Activated CD4-positive, alpha-beta T cell treated with anti-CD3 and anti-CD28 coated beads for 48 hours (primary cell): ENCODE data around the gene ARHGAP42.

Source experiments
- DNase-seq: peaks from one replicate; pipeline ENCODE4 v3.0.0-alpha.2; 2020

ARHGAP42 gene

DNA sequence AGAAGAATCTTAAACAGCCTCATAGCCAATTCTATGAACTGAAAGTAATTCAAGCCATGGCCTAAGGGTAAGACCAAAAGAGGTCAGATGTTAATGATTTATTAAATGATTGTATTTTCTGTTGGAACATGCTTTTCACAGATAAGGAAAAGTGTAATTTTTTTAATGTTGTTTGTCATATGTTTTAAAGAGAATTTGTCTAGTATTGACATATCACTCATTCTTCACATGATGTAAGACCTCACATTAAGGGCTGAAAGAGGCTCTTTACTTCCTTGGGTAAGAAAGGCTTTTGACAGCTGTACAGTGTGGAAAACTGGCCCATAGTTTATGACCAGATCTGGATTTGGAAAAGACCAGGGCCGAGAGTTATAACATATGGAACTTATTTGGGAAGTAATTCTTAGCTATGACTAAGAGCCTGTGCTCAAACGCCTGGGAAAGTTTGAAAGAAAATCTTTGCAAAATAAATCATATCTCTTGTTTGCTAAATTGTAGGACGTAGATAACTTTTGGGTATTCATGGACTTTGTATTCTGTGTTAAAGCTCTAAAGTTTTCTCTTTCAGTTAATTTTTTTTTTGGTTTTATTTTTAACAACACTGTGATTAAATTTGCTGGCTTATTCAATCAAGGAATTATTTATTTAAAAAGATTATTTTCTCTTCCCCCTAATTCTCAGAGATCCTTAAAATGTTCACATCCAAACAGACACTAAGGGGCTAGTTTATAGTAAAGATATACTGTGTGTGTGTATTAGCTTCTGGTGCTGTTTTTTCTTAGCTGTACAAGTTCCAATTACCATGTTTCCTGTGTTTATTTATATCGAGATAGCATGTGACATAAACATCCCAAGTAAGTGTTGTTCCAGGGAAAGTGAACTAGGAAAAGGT, 162.2 kb downstream of the ARHGAP42 start:
- no peak for DNase-seq

DNA sequence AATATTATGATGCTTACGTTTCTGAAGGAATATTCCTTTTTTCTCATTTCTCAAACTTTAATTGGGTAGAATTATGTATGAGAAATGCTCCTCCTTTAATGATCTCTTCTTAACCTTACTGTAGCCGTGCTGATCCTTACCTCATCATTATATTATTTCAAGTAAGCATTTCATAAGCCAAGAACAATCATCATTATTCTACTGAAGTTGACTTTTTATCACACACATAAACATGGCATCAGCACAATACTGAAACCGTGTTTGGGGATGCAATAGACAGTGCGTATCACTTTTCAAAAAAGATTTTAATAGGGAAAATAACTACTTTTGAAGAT, 162.8 kb downstream of the ARHGAP42 start:
- DNase-seq = no peak

DNA sequence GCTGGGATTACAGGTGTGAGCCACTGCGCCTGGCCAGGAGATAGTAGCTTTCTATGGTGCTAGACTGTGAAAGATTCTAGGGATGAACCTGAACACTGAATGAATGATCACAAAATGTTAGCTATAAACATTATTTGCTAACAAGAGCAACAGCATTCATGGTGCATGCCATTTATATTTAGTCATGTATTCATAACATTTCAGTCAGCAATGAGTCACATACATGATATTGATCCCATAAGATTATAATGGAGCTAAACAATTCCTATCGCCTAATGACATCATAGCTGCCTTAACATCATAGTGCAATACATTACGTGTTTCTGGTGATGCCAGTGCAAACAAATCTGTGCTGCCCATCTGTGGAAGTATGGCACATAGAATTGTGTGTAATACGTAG, 164.1 kb downstream of the ARHGAP42 start:
- no peak for DNase-seq

DNA sequence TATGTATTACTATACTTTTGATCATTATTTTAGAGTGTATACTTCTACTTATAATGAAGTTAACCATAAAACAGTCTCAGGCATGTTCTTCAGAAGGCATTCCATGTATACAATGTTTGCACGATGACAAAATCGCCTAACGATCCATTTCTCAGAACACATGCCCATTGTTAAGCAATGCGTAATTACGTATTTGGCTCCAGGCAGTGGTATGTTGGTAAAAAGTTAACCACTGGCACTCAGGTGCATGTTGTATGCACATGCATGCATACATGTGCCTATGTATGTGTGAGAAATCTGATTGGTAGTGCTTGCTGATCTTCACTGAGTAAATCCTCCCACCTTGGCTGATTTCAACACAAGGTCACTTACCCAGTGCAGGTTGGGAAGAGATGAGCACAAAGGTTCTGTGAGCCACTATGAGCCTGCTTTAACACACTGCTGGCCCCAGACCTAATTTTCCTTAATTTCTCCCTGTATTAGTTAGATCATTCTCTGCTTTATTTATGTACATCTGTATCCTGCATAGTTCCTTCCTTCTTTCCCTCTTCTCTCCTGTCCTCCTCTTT, 164.6 kb downstream of the ARHGAP42 start:
- DNase-seq = no peak

DNA sequence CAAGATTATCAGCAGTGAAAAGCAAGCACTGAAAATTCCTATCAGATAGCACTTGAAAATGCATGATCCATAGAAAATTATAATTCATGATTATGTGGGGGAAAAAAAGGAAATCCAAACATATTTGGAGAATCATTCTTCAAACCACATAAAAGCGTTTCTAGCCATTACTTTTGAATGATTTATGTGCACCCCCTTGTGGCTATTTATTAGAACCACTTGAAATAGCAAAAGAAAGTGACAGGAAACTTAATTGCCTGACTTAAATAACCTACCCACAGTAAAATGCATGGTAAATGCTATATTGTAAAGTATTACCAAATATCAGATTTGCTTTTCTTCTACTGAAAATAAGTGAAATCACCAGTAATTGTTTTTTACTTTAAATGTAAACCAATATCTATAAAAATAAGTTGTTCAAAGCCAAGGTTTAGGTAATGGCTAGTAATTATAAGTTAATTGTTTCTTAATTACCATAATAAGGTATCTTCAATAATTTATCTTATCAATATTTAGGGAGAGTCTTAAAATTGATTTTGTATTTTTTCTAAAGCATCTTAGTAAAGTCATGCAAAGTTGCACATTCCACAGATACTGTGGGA, 168.5 kb downstream of the ARHGAP42 start:
- DNase-seq = no peak

DNA sequence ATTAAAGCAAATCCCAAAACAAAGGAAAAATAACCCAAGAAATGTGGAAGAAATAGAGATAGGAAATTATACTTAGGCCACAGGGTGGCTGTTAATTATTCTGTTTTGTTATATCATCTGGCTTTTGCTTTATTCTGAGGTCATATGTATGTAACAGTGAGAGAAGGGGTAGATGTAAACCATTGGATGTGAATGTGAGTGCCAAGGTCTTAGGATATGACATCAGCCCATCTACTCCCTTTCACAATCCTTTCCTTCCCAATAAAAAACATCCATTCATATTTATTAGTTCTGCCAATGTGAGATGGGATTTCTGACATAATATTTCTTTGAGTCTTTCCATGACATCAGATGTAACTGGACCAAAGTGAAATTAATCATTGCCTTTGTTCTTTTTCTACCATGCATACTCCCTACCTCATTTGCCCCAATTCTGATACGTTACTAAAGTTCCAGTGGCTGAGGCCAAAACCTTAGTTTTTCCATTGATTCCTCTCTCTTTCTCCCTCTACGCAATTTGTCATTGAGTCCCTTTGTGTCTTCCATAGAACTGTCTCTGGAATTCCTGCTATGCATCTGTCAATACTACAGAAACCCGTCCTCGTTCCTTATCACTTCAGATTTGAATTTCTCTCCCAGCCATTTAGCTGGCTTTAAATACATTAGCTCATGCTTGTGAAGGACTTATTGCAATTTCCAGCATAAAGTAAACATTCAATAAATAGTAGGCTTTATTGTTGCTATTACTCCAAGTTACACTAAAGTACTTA, 170.3 kb downstream of the ARHGAP42 start:
- no peak for DNase-seq

DNA sequence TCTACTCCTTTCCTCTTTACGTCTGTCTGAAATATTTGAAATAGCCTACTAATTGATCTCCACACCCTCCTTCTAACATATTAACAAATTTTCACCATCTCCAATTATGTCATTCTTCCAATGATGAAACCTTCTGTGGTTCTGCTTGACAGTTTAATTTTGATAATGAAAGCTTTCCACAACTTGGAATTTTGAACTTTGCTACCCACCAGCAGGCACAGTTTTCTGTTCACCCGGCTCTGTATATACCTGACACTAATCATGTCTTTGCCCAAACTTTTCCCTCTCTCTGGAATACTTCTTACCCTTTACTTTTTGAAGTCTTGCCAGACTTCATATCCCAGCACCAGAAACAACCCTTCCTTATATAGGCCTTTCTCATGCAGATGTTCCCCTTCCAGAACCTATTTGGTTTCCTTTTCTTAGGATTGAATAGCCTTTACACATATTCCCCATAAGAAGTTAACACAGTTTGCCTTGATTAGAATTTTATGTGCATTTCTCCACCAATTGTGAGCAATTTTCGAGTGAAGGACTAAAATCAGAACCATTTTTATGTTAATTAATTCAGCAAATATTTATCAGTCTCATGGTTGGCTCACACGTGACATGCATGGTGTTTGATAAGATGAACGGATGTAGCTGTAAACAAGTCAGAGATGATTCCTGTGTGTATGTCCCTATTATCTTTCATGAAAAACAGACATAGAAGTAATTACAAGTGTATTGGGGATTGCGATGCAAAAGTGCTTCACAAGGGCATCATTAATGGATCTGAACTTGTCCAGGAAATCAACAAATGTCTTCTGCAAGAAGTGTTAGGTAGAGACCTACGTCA, 173.4 kb downstream of the ARHGAP42 start:
- DNase-seq = no peak

DNA sequence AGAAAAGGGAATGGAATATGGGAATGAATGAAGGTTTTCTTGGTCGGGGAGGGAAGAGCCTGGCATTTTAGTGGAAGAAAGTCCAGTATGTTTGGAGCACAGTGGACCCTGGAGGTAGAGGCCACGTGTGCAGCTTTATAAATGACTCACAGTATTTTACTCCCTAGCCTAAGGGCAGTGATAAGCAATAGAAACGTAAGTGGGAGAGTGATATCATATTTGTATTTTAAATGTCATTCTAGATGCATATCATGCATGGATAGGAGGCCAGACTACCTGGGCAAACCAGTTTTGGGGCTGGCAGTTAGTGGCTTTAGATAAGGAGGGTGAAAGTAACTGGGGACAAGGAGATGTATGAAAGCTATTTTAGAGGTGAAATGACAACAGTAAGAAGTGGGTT, 174.1 kb downstream of the ARHGAP42 start:
- no peak for DNase-seq

DNA sequence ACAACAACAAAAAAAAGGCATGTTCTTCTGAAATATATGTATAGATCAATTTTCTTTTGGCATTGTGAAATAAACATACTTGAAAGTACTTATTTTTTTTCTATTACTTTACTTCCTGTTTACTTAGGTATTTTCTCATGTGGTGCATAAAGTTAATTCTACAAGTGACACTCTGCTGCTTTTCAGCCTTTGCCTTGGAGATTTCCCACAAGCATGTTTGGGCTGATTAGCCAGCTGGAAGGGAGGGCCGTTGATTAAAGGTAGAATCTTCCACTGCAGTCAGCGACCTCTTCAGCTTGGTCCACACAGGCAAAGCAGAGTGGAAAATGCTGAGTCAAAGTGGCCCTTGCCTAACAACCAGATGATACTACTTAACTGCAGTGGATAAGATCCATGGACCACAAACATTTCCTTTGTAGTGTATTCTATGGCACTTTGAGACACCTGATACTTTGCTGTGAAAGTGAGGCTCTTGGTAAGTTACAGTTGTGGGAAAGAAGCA, 176.0 kb downstream of the ARHGAP42 start:
- no peak for DNase-seq

DNA sequence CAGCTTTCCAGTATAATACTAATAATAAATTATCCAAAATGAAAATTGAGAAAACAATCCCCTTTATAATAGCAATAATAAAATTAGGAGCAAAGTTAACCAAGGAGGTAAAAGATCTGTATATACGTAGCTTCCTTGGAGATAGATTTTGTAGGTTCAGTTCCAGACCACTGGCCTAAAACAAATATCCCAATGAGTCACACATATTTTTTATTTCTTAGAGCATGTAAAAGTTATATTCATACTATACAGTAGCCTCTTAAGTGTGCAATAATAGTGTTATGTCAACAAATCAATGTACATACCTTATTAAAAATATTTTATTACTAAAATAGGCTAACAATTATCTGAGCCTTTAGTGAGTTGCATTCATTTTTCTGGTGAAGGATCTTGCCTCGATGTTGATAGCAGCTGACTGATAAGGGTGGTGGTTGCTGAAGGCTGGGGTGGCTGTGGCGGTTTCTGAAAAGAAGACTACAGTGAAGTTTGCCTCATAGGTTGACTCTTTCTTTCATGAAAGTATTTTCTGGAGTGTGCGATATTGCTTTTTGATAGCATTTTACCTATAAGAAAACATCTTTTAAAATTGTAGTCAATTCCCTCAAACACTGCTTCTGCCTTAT, 178.5 kb downstream of the ARHGAP42 start:
- DNase-seq = no peak

DNA sequence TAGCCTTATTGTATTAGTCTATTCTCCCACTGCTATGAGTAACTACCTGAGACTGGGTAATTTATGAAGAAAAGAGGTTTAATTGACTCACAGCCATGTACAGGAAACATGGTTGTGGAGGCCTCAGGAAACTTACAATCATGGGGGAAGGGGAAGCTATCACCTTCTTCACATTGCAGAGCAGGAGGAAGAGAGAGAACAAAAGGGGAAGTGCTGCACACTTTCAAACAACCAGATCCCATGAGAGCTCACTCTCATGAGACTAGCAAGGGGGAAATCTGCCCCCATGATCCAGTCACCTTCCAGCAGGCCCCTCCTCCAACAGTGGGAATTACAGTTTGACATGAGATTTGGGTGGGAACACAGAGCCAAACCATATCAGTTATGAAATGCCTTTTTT, 179.4 kb downstream of the ARHGAP42 start:
- no peak for DNase-seq

DNA sequence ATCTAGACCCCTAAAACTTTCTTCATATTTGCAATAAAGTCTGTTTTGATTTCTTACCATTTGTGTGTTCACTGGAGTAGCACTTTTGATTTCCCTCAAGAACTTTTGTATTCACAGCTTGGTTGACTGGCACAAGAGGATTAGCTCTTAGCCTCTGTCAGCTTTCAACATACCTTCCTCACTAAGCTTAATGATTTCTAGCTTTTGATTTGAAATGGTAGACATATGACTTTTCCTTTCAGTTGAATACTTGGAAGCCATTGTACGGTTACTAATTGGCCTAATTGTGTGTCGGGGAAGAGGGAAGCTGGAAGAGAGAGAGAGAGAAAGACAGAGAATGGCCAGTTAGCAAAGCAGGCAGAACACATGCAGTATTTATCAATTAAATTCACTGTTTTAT, 180.5 kb downstream of the ARHGAP42 start:
- no peak for DNase-seq

DNA sequence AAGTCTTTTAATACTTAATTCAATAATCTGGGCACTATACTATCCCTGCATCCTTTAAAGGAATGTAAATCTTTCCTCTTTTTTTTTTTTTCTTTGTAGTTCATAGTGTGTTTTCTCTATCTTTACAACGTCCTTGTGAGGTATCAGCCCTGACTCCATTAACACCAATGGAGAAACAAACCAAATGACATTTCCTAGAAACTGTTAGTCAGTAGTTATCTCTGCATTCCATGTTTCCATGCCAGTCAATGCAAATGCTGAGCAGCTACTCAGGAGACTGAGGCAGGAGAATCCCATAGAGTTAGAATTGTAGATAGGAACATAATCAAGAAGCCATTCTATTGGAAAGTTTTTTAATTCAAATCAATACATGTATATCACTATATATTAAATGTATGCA, 182.2 kb downstream of the ARHGAP42 start:
- no peak for DNase-seq

DNA sequence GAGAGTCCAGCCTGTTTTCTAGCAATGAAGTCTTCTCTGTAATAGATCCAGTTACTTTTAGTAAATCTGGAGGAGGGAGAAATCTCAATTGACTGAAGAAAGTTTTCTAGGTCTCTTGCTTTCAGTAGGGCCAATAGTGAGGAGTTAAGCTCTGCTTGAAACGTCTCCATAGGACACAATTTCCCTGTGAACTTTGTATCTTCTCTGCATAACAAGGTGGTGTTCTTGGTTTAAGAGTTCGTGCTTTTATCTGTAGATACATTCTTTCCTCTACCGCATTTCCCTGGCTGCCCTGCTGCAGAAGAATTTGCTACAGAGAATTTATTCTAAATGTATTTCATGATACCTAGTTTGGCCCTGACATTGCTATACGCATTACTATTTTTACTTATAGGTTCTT, 183.1 kb downstream of the ARHGAP42 start:
- no peak for DNase-seq

DNA sequence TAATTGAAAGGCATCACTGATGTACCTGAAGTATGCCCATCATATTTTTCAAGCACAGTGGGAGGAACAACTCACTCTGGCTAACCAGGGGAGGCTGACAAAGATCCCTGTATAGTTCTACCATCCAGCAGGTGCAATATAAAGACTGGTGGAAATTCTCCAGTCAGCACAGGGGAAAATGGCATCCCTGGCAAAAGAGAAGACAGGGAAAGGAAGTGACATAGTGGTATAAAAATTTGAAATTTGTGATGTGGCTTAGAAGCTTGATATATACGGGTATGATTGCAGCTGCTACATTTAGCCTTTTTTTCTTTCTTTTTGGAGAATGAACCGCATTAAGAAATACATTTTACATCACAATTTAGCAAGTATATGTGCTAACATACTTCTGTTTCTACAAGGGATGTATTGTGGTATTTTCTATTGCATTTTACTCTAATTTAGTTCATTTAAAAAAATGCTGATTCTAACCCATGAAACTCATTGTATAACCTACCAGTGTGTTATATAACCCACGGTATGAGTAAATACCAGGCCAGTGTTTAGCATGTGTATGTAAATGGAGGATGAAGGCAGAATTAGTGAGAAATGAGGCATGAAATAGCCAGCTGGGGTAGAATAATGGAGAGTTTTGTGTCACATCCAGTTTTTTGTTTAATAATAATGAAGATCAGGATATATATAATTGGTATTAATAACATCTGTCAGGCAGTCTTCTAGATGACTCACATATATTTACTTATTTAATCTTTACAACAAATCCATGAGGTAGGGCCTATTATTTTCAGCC, 186.1 kb downstream of the ARHGAP42 start:
- no peak for DNase-seq

DNA sequence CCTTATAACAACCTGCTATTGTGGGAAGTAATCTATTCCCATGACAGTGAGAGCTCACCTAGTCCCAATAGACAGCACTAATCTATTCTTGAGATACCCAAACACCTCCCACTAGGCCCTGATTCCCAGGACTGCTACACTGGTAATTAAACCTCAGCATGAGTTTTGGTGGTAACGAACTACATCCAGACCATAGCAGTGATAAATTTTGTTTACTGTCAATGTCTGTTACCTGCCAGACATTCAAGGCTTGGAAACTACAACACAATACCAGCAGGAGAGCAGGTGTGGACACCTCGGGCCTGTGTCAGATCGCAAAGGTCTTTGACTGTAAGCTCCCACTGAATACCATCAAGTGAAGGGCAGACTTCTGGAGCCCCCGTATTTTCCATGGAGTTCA, 187.1 kb downstream of the ARHGAP42 start:
- no peak for DNase-seq

DNA sequence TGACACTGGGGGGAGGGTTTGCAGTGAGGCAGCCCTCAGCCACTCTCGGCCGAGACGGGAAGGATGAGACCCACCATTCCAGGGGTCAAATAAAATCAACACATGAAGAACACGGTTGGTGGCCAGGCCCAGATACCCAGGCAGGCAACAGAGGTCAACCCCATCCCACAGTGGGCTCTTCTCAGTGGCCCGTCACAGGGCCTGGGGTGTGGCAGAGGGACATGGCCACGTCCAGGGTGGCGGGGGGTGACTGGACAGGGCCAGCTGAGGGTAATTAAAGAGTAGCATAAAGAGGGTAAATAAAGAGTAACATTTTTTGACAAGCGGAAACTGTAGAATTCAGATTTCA, 188.4 kb downstream of the ARHGAP42 start:
- DNase-seq = no peak

DNA sequence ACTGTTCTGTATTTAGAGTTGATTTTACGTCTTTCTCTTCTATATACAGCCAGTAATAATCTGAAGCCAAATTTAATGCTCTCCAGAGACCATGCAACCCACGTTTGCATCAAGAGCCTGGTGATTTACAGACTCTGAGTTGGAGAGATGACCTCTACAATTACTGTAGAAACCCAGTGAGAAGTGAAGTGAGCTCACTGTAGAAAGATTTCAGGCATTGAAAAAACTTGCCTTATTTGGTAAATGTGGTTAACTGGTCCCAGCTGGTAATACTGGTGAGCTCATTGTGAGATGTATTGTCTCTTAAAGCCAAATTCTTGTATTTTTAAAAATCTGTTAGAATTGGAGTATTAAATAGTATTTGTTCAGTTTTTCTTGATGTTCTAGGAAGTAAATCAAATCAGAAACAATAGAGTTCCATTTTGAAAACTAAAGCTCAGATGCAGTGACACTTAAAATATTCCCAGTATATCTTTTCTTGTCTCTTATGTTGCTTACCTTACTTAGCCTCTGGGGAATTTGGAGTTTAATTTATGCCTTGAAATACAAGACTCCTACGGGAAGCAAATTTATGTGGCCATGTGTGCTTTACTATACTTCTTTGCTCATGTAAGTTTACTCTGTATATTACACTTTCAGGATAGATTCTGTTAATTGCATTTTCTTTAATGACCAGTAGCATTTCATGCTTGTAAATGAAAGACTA, 189.9 kb downstream of the ARHGAP42 start:
- DNase-seq = no peak

DNA sequence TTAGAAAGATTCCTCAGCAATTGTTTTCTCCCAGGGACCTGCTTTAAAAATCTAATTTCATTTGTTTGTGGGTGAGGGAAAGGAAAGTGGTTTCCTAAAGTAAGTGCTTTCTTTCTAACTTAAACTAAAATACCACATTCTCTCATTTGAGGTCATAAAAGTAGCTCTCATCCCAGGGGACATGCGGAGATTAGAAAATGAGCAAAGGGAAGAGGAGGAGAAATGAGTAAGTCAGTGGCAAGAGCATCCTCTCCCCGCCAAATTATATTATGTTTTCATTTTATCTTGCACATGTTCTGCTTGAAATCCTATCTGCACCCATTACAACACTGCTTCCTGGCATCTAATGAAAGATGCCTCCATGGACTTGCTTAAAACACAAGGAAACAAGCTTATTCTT, 191.4 kb downstream of the ARHGAP42 start:
- DNase-seq = no peak

DNA sequence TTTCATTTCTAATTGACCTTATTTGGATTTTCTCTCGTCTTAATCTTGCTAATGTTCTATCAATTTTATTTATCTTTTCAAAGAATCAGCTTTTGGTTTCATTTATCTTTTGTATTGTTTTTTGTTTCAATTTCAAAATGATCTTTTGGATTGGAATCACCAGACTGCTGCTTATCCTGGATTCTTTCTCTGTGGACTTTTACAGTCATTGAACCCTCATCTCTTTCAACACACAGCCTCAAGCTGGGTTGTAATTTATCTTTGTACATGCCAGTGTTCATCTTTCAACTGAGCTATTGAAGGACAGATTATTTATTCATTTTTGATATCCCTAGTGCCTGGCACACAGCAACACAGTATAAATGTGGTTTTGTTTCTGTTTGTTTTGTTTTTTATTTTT, 195.9 kb downstream of the ARHGAP42 start:
- no peak for DNase-seq

DNA sequence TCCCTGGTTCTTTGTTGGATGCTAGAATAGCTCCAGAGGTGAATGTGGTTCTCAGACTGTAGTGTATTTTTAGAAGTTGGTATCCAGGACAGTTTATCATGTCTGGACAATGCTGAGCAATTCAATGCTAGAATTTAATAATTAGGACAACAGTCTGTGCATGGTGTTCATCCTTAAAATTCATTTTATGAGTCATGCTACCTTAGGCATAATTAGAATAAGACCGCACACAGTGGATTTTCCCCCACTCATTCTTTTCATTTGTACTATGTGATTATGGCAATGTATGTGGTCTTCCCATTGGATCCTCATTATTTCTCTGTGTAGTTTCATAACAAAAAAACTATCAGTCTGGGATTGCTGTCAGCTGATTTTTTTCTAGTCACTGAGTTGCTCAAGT, 196.7 kb downstream of the ARHGAP42 start:
- no peak for DNase-seq
